Fibroblast of mammary gland (primary cell): ENCODE data around the gene SCYGR1.

Experiments used
- DNase-seq: peaks from one replicate; pipeline ENCODE4 v3.0.0-alpha.2; 2010; ENCODE audit warnings: low read depth
- H3K4me3 ChIP-seq: 2 replicates; pipeline ENCODE4 v1.5.1; 2011; ENCODE audit warnings: low read depth, mild to moderate bottlenecking, low read length, moderate library complexity; ENCODE audit not compliant: control insufficient read depth
- TF ChIP-seq, protein P1 (sequence below): conservative IDR thresholded peaks from 2 replicates; pipeline ENCODE4 v1.5.1; 2011; ENCODE audit warnings: low read depth, low read length, inconsistent platforms; ENCODE audit not compliant: control insufficient read depth, insufficient read depth

The SCYGR1 gene

DNA sequence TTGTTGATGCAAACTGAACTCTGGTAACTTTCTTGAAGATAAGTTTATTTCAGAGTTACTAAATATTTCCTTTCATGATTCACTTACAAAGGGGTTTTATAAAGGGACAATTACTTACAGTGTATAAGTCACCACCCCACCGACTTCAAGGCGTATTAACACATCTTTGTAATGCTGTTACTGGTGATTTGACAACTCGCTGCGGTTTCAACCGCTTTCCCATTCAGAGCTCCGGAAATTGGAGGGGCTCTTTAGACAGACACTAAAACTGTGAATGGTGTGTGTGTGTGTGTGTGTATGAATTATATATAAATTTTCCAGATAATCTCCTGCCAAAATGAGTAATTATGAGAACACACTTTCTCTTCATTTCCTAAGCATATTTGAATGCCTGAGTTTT, 13.6 kb downstream of the SCYGR1 start:
- peak; percentile 63 for DNase-seq

DNA sequence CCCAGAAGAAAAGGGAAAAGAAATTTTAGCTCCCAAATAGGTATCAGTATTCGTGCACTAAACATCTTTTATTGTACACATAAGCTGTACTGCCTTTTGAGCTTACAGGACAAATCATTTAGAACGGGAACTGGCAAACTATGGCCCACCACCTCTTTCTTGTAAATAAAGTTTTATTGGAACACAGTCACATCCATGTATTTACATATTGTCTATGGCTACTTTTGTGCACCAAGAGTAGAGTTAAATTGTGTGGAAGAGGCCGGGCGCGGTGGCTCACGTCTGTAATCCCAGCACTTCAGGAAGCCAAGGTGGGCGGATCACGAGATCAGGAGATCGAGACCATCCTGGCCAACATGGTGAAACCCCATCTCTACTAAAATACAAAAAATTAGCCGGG, 14.4 kb downstream of the SCYGR1 start:
- H3K4me3 ChIP-seq: no peak overlapping the region
- TF ChIP-seq, protein P1, sequence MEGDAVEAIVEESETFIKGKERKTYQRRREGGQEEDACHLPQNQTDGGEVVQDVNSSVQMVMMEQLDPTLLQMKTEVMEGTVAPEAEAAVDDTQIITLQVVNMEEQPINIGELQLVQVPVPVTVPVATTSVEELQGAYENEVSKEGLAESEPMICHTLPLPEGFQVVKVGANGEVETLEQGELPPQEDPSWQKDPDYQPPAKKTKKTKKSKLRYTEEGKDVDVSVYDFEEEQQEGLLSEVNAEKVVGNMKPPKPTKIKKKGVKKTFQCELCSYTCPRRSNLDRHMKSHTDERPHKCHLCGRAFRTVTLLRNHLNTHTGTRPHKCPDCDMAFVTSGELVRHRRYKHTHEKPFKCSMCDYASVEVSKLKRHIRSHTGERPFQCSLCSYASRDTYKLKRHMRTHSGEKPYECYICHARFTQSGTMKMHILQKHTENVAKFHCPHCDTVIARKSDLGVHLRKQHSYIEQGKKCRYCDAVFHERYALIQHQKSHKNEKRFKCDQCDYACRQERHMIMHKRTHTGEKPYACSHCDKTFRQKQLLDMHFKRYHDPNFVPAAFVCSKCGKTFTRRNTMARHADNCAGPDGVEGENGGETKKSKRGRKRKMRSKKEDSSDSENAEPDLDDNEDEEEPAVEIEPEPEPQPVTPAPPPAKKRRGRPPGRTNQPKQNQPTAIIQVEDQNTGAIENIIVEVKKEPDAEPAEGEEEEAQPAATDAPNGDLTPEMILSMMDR: no peak
- DNase-seq: no peak

More for the DNA sequence above, 13.6 kb downstream of the SCYGR1 start:
- TF ChIP-seq, protein P1: no peak
- H3K4me3 ChIP-seq: no peak overlapping the region

DNA sequence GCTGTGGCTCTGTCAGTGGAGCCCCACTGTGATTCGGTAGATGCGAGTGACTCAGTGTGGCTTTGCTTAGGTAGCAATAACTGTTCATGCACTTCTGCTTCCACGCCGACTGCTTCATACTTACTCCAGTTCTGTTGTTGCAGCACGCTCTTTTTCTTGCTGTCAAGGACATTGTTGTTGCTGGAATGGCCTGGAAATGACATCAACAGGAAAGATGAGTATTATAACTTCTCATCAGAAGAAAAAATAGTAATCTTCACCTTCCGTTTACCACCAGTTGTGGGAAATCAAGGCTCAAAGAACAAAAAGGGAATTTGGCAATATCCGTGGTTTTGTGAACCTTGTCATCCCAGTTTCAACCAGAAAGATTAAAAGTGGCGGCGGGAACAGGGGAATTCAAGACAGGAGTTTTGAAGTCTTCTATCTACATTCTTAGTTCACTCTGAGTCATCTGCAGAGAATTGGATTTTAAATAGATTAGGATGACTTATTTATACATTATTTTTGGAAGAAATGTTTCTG, 16.9 kb downstream of the SCYGR1 start:
- no peak overlapping the region for H3K4me3 ChIP-seq
- DNase-seq: peak; percentile 95
- TF ChIP-seq, protein P1: no peak

DNA sequence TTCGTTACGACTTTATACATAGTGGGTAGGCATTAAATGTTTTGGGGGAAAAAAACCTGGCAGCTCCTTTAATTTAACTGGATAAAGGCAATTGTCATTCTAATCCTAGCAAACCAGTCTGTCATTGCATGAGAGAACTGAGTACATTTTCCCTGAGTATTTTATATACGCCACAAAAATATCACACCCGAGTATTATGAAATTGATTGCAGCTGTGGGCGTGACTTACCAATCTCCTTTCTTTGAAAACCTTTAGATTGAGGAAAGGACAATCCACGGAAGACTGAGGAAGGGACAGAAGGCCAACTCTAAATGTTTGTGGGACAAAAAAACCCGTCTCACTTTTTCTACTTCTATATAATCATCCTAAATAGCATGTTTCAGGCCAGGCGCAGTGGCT, 17.7 kb downstream of the SCYGR1 start:
- DNase-seq: no peak
- no peak overlapping the region for H3K4me3 ChIP-seq
- TF ChIP-seq, protein P1: no peak

DNA sequence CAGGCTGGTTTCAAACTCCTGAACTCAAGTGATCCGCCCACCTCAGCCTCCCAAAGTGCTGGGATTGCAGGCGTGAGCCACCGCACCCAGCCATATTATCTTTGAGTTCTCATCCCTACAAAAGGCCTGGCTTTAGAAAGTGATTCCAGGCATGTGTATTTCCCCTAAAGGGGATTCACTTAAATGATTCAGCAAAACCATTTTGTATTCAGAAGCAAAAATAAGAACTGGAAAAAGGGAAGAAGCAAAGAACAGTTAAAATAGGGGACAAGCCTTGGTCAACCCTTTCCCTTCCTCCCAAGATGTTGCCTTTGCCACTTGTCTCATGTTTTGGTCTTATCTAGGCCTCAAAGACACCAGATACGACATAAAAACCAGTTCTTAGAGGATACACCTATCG, 19.2 kb downstream of the SCYGR1 start:
- TF ChIP-seq, protein P1: no peak
- H3K4me3 ChIP-seq: no peak overlapping the region
- no peak for DNase-seq

DNA sequence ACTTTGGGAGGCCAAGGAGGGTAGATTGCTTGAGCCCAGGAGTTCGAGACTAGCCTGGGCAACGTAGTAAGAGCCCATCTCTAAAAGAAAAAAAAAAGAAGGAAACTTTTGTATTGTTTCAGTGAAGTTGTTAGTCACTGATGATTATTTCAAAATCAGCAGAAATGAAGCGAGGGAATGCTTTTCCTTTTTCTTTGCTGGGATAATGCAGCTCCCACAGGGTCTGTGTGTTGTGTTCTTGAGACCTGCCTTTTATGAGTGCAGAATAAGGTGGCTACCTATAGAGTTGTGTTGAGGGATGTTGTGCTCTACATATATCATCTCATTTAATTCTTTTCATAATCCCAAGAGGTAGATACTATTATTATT, 20.3 kb downstream of the SCYGR1 start:
- TF ChIP-seq, protein P1: no peak
- no peak overlapping the region for H3K4me3 ChIP-seq
- DNase-seq: no peak

DNA sequence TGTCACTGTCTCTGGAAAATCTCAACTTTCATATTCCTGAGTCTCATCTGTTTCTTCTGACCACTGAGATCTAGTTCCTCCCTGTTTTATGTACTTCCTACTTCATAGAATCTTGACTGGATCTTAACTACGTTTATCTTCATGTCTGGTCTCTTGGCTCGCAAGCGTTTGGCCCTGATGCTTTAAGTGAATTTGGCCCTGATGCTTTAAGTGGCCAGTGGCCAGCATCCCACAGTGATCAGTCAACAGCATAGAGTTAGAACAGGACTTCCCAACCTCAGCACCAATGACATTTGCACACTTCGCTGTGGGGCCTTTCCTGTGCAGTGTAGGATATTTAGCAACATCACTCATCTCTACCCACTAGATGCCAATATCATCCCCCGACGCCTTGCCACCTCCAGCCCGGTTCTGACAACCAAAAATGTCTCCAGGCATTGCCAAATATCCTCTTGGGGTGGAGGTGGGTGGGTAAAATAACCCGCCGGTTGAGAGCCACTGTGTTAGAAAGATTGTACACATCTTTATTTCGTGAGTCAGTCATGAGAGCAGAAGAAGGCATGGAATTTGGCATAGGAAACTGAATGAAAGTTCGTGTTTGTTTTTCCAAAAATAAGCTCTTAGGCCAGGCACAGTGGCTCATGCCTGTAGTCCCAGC, 20.9 kb downstream of the SCYGR1 start:
- TF ChIP-seq, protein P1: no peak
- H3K4me3 ChIP-seq: no peak overlapping the region
- DNase-seq: peak; percentile 95
